ENCODE results near the gene CD53. TPM values are rescaled to one million over a fixed set of nuclear protein-coding genes. Genes with fewer than 3 reads are reported as not detected.

Gene CD53
- polyA plus RNA-seq, 1 experiment, result not detected

DNA sequence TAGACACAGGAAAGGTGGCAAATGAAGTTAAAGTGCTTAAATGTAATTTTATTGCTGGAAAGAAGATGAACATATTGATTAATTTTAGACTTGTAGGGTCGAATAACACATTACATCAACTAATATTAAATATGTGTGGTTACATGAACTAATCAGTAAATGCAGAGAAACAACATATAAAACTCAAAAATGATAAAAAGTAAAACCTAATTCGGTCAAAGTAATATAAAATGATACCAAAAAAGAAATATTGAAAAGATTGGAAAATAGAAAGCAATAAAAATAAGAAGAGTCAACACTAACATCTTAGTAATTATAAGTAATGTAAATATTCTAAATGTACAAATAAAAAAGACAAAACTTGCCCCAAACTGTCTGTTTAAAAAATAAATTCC is 43.3 kb downstream of the CD53 start:
- TF ChIP-seq, protein P1, sequence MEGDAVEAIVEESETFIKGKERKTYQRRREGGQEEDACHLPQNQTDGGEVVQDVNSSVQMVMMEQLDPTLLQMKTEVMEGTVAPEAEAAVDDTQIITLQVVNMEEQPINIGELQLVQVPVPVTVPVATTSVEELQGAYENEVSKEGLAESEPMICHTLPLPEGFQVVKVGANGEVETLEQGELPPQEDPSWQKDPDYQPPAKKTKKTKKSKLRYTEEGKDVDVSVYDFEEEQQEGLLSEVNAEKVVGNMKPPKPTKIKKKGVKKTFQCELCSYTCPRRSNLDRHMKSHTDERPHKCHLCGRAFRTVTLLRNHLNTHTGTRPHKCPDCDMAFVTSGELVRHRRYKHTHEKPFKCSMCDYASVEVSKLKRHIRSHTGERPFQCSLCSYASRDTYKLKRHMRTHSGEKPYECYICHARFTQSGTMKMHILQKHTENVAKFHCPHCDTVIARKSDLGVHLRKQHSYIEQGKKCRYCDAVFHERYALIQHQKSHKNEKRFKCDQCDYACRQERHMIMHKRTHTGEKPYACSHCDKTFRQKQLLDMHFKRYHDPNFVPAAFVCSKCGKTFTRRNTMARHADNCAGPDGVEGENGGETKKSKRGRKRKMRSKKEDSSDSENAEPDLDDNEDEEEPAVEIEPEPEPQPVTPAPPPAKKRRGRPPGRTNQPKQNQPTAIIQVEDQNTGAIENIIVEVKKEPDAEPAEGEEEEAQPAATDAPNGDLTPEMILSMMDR (IDR thresholded peaks at IDR 0.05; ENCODE audit: low read depth, low read length), result no peak
- ChIA-PET CTCF (no interaction called here), POLR2A (no interaction called here)
- H3K9me3 ChIP-seq (ENCODE audit: control insufficient read depth, insufficient read depth, low read length), result no peaks in the 10 kb centered on the region
- no peak overlapping the region for H3K27ac ChIP-seq (ENCODE audit: low read depth, low read length)
- no peak for DNase-seq (ENCODE audit: low read depth, low spot score)
- no peaks in the 10 kb centered on the region for H3K27me3 ChIP-seq (ENCODE audit: control insufficient read depth, insufficient read depth, low read length)
- H3K4me3 ChIP-seq (ENCODE audit: low read depth, low read length), result no peak overlapping the region

DNA sequence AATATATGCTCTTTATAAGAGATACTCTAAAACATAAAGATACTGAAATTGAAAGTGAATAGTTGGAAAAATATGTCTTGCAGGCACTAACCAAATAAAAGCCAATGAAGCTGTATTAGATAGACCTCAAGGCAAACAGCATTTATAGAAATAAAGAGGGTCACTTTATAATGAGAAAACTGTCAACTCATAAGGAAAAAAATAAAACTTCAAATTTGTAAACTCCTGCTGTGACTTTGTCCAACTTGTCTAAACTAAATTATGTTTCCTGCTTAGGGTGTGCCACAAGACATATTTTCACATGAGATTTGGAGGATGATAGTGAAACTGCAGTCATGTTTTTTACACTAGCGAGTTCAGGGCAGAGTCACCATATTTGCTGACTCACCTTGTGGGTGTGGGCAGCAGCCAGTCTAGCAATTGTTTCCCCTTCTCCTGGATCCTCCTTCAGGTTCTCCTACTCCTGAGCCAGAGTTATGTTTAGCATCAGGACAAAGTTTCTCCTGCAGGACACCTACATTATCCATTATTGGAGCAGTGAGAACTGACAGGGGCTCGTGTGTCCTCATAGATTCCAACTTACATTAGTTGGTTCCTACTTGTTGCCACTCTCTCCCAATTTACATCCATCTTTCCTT is 43.8 kb downstream of the CD53 start:
- ChIA-PET CTCF (no interaction called here), POLR2A (no interaction called here)
- Histone ChIP-seq H3K4me3 (ENCODE audit: low read depth, low read length) (no peak overlapping the region), H3K27me3 (ENCODE audit: control insufficient read depth, insufficient read depth, low read length) (no peaks in the 10 kb centered on the region), H3K27ac (ENCODE audit: low read depth, low read length) (no peak overlapping the region), H3K9me3 (ENCODE audit: control insufficient read depth, insufficient read depth, low read length) (no peaks in the 10 kb centered on the region)
- TF ChIP-seq, protein P1 (IDR thresholded peaks at IDR 0.05; ENCODE audit: low read depth, low read length), result no peak
- no peak for DNase-seq (ENCODE audit: low read depth, low spot score)

DNA sequence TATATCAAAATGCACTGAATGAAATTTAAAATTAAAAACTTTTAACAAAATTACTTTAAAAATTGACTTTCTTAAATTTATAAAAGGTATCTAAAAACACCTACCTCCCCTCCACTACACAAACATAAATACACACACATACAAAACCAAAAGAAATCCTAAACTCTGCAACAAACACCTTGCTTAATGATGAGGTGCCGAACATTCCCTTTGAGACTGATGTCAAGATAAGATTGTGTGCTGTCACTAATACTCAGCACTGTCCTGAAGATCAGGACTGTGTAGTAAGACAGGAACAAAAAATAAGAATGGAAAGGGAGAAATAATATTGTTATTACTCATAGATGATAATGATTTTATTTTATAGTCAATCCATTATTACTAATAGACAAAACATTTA is 45.1 kb downstream of the CD53 start:
- DNase-seq (ENCODE audit: low read depth, low spot score), result no peak
- H3K4me3 ChIP-seq (ENCODE audit: low read depth, low read length), result no peak overlapping the region
- TF ChIP-seq, protein P1 (IDR thresholded peaks at IDR 0.05; ENCODE audit: low read depth, low read length), result no peak
- POLR2A ChIA-PET, result no interaction called here
- CTCF ChIA-PET, result interaction anchor here (0.6 kb wide), 1 partner anchor 37 kb away, joined by 3 read pairs; no protein-coding TSS in a partner anchor
- H3K27ac ChIP-seq (ENCODE audit: low read depth, low read length), result no peak overlapping the region
- H3K9me3 ChIP-seq (ENCODE audit: control insufficient read depth, insufficient read depth, low read length), result no peaks in the 10 kb centered on the region
- H3K27me3 ChIP-seq (ENCODE audit: control insufficient read depth, insufficient read depth, low read length), result no peaks in the 10 kb centered on the region

DNA sequence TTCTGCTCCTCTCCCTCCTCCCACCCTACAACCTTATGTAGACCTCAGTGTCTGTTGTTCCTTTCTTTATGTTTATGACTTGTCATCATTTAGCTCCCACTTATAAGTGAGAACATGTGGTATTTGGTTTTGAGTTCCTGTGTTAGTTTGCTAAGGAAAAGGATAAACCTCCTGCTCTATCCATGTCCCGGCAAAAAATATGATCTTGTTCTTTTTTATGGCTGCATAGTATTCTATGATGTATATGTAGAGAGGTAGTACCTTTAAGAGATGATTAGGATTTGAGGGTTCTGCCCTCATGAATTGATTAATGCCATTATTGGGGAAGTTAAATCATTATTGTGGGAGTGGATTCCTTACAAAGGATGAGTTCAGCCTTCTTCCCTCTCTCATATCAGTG is 49.0 kb downstream of the CD53 start:
- Histone ChIP-seq H3K4me3 (ENCODE audit: low read depth, low read length) (no peak overlapping the region), H3K27ac (ENCODE audit: low read depth, low read length) (no peak overlapping the region), H3K27me3 (ENCODE audit: control insufficient read depth, insufficient read depth, low read length) (no peaks in the 10 kb centered on the region), H3K9me3 (ENCODE audit: control insufficient read depth, insufficient read depth, low read length) (no peaks in the 10 kb centered on the region)
- TF ChIP-seq, protein P1 (IDR thresholded peaks at IDR 0.05; ENCODE audit: low read depth, low read length), result no peak
- POLR2A ChIA-PET, result no interaction called here
- DNase-seq (ENCODE audit: low read depth, low spot score), result no peak
- CTCF ChIA-PET, result no interaction called here

DNA sequence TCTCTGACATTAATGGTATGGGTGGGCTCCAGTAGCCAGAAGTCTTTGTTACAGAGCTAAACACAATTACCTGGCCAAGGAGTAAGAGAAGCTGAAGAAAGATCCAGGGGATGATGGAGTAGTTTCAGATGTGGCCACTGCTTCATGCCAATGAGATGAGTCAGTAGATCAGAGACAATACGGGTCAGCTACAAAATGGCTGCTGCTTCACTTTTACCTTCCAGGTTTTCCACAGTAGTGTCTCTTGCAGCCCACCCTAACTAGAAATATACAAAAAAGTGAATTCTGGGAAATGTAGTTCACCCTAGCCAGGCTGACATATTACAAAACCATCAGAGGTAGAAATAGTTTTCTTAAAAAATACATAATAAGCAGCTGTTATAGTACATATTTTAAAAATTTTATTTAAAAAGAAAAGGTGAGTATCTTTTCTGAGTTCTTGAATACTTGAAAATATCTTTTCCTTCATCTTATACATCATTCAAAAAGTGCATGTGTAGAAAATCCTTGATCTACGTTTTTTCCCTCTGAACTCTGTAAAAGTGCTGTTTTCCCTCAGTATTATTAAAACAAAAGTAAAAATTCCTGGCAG is 54.6 kb downstream of the CD53 start:
- no peak overlapping the region for H3K4me3 ChIP-seq (ENCODE audit: low read depth, low read length)
- H3K27me3 ChIP-seq (ENCODE audit: control insufficient read depth, insufficient read depth, low read length), result no peaks in the 10 kb centered on the region
- H3K27ac ChIP-seq (ENCODE audit: low read depth, low read length), result no peak overlapping the region
- ChIA-PET CTCF (no interaction called here), POLR2A (no interaction called here)
- TF ChIP-seq, protein P1 (IDR thresholded peaks at IDR 0.05; ENCODE audit: low read depth, low read length), result no peak
- no peak for DNase-seq (ENCODE audit: low read depth, low spot score)
- H3K9me3 ChIP-seq (ENCODE audit: control insufficient read depth, insufficient read depth, low read length), result no peaks in the 10 kb centered on the region

All from AG04450 (cell line).